ENCODE measurements around the gene GRB10. TPM values are rescaled to one million over a fixed set of nuclear protein-coding genes. Genes with fewer than 3 reads are reported as not detected.
"Not testable (repeated sequence)": the region's sequence is repeated elsewhere in the genome, so short reads cannot be mapped to it uniquely, and the experiment has no call there.

The GRB10 gene
- total RNA-seq, 1 experiment from 2014 or later: 68.2 TPM

- TF ChIP-seq CTCF (IDR thresholded peaks at IDR 0.05; ENCODE audit: unreplicated experiment): no peak
- DNase-seq (ENCODE audit: unreplicated experiment): no peak
- intact Hi-C loops (cut with micrococcal nuclease): no loop called here
- H3K27ac Mint-ChIP-seq (ENCODE audit: low read depth, unreplicated experiment): no peak overlapping the region
- BruUV-seq (replicated peaks): no TSS peak
- POLR2A ChIA-PET: interaction anchor here (0.6 kb wide), 1 partner anchor 86 kb away, joined by 3 read pairs; no protein-coding TSS in a partner anchor
- H3K4me1 Mint-ChIP-seq (ENCODE audit: insufficient read depth, unreplicated experiment): peaks cover 6% of the 10 kb centered on the region
- no peaks in the 10 kb centered on the region for H3K9me3 Mint-ChIP-seq (ENCODE audit: unreplicated experiment)
- no peak overlapping the region for H3K4me3 Mint-ChIP-seq (ENCODE audit: unreplicated experiment)
- CTCF ChIA-PET: interaction anchor here (1.9 kb wide), 1 partner anchor 86 kb away, joined by 6 read pairs; no protein-coding TSS in a partner anchor
- peaks cover 6% of the 10 kb centered on the region for H3K36me3 Mint-ChIP-seq (ENCODE audit: insufficient read depth, unreplicated experiment)
- H3K27me3 Mint-ChIP-seq (ENCODE audit: insufficient read depth, unreplicated experiment): peaks cover 25% of the 10 kb centered on the region
Observed at GRCh38 chr7:50554431-50555322, 228.0 kb downstream of the GRB10 start.

- H3K27me3 Mint-ChIP-seq (ENCODE audit: insufficient read depth, unreplicated experiment): peaks cover 23% of the 10 kb centered on the region
- no TSS peak for BruUV-seq (replicated peaks)
- H3K36me3 Mint-ChIP-seq (ENCODE audit: insufficient read depth, unreplicated experiment): peaks cover 6% of the 10 kb centered on the region
- intact Hi-C loops (cut with micrococcal nuclease): no loop called here
- peaks cover 6% of the 10 kb centered on the region for H3K4me1 Mint-ChIP-seq (ENCODE audit: insufficient read depth, unreplicated experiment)
- H3K9me3 Mint-ChIP-seq (ENCODE audit: unreplicated experiment): no peaks in the 10 kb centered on the region
- H3K4me3 Mint-ChIP-seq (ENCODE audit: unreplicated experiment): no peak overlapping the region
- H3K27ac Mint-ChIP-seq (ENCODE audit: low read depth, unreplicated experiment): no peak overlapping the region
- no peak for TF ChIP-seq CTCF (IDR thresholded peaks at IDR 0.05; ENCODE audit: unreplicated experiment)
- POLR2A ChIA-PET: no interaction called here
- CTCF ChIA-PET: no interaction called here
- DNase-seq (ENCODE audit: unreplicated experiment): no peak
Observed at GRCh38 chr7:50553973-50554372, 228.7 kb downstream of the GRB10 start.

GRCh38 chr7:50552921-50553320 lies 229.8 kb downstream of the GRB10 start:
- peak; percentile 41 for DNase-seq (ENCODE audit: unreplicated experiment)
- ChIA-PET POLR2A (interaction anchor here (1.4 kb wide), 1 partner anchor 17 kb away, joined by 4 read pairs; no protein-coding TSS in a partner anchor), CTCF (interaction anchor here (0.6 kb wide), 1 partner anchor 85 kb away, joined by 3 read pairs; no protein-coding TSS in a partner anchor)
- Mint-ChIP-seq H3K4me3 (ENCODE audit: unreplicated experiment) (no peak overlapping the region), H3K9me3 (ENCODE audit: unreplicated experiment) (no peaks in the 10 kb centered on the region), H3K4me1 (ENCODE audit: insufficient read depth, unreplicated experiment) (peaks cover 6% of the 10 kb centered on the region), H3K36me3 (ENCODE audit: insufficient read depth, unreplicated experiment) (peaks cover 6% of the 10 kb centered on the region), H3K27me3 (ENCODE audit: insufficient read depth, unreplicated experiment) (peaks cover 12% of the 10 kb centered on the region), H3K27ac (ENCODE audit: low read depth, unreplicated experiment) (no peak overlapping the region)
- BruUV-seq (replicated peaks): no TSS peak
- no peak for TF ChIP-seq CTCF (IDR thresholded peaks at IDR 0.05; ENCODE audit: unreplicated experiment)
- intact Hi-C loops (cut with micrococcal nuclease): no loop called here

GRCh38 chr7:50552139-50552538 lies 230.6 kb downstream of the GRB10 start:
- no peak overlapping the region for H3K27ac Mint-ChIP-seq (ENCODE audit: low read depth, unreplicated experiment)
- ChIA-PET CTCF (interaction anchor here (0.6 to 1.2 kb wide), 2 partner anchors 18 to 84 kb away, joined by 3 to 4 read pairs; no protein-coding TSS in a partner anchor), POLR2A (interaction anchor here (1.4 kb wide), 1 partner anchor 17 kb away, joined by 4 read pairs; no protein-coding TSS in a partner anchor)
- H3K27me3 Mint-ChIP-seq (ENCODE audit: insufficient read depth, unreplicated experiment): peaks cover 4% of the 10 kb centered on the region
- no TSS peak for BruUV-seq (replicated peaks)
- H3K4me1 Mint-ChIP-seq (ENCODE audit: insufficient read depth, unreplicated experiment): peaks cover 6% of the 10 kb centered on the region
- H3K36me3 Mint-ChIP-seq (ENCODE audit: insufficient read depth, unreplicated experiment): peaks cover 6% of the 10 kb centered on the region
- no peak for DNase-seq (ENCODE audit: unreplicated experiment)
- intact Hi-C loops (cut with micrococcal nuclease): no loop called here
- no peaks in the 10 kb centered on the region for H3K9me3 Mint-ChIP-seq (ENCODE audit: unreplicated experiment)
- no peak overlapping the region for H3K4me3 Mint-ChIP-seq (ENCODE audit: unreplicated experiment)
- no peak for TF ChIP-seq CTCF (IDR thresholded peaks at IDR 0.05; ENCODE audit: unreplicated experiment)

GRCh38 chr7:50545613-50546012 lies 237.1 kb downstream of the GRB10 start:
- H3K4me1 Mint-ChIP-seq (ENCODE audit: insufficient read depth, unreplicated experiment); CTCF ChIA-PET; BruUV-seq (replicated peaks); H3K9me3 Mint-ChIP-seq (ENCODE audit: unreplicated experiment); H3K27ac Mint-ChIP-seq (ENCODE audit: low read depth, unreplicated experiment); H3K4me3 Mint-ChIP-seq (ENCODE audit: unreplicated experiment); POLR2A ChIA-PET; H3K27me3 Mint-ChIP-seq (ENCODE audit: insufficient read depth, unreplicated experiment); DNase-seq (ENCODE audit: unreplicated experiment); intact Hi-C loops (cut with micrococcal nuclease); H3K36me3 Mint-ChIP-seq (ENCODE audit: insufficient read depth, unreplicated experiment): not testable (repeated sequence)
